ENCODE results near the gene PITPNM1. TPM values are rescaled to one million over a fixed set of nuclear protein-coding genes. Genes with fewer than 3 reads are reported as not detected.

The PITPNM1 gene
- total RNA-seq, 1 donor from 2014 or later = 11.5 TPM

DNA sequence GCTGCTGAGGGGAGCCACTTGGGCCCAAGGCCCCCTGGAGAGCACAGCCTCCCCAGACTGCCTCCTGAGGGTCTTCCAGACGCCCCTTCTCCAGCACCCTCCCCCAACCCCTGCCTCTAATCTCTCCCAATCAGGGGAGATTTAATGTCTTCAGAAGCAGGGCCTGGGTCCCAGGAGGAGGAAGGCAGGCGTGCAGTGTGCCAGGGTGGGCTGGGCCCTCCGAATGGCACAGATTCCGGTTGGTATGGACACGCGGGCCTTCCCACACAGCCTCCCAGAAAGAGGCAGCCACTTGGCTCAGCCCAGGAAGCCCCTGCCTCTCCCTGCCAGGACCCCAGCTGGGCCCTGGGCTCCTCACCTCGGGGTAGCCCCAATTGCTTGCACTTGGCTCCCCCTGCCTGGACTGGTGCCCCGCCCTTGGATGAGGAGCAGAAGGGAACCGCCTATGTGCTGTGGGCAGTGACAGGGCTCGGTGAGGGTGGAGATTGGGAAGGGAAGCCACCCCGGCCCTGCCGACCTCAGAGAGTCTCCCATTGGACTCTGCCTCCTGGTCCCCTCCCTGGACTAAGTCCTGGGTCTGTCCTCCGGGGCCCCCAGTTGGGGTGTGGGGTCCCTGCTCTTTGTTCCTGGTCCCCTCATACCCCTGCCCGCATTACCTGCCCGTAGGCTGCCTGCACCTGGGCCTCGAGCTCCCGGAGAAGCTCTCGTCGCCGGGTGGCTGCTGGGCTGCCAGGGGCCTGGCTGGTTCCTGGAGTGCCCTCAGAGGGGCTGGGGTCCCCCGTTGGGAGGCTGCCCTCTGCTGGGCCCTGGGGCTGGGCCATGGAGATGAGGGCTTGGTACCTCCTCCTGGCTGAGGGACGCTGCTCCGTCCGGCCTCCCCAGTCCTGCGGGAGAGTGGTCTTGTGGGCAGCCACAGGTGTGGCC, 18.7 kb upstream of the PITPNM1 start:
- Mint-ChIP-seq H3K4me3 (ENCODE audit: unreplicated experiment) (no peak overlapping the region), H3K4me1 (ENCODE audit: unreplicated experiment) (peaks cover 1% of the 10 kb centered on the region), H3K36me3 (ENCODE audit: low read depth, unreplicated experiment) (no peaks in the 10 kb centered on the region), H3K27me3 (ENCODE audit: unreplicated experiment) (peaks cover 10% of the 10 kb centered on the region), H3K27ac (ENCODE audit: unreplicated experiment) (no peak overlapping the region), H3K9me3 (ENCODE audit: unreplicated experiment) (no peaks in the 10 kb centered on the region)
- TF ChIP-seq CTCF (IDR thresholded peaks at IDR 0.05; ENCODE audit: unreplicated experiment) = no peak
- DNase-seq (ENCODE audit: low spot score) = no peak

DNA sequence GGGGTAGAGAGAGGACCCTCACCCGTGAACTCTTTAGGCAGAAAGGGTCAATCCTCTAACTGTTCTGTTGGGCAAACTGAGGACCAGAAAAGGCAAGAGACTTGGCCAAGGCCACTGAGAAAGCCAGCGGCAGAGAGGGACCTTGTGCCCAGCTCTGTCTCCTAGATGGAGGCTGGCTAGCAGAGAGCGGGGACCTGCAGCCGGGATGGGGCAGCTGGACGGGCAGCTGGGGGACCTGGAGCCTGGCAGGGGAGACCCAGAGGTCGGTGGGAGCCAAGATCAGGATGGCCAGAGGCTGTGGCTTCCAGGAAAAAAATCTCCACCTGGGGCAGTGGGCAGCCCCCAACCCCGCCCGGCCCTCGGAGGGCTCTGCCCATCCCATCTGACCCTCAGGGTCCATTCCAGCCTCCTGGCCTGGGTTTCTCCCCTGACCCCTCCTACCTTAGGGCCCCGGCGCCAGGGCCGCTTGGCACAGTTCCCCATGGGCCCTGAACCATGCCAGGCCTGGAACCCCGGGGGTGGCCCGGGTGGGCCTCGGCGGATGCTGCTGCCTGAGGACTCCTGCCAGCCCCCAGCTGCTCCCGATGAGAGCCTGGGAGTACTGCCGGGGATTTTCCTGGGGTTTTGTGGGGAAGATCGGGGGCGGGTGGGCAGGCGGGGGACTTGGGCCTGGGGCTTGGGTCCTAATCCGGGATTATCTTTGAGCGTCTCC, 17.8 kb upstream of the PITPNM1 start, which contains the start of gene CABP2:
CABP2 (minus strand) TSS at position 603 of the 712 bp plus-strand sequence; CDS start at position 483, 120 bp downstream.
- H3K27ac Mint-ChIP-seq (ENCODE audit: unreplicated experiment) = no peak within 1 kb of the TSS
- H3K36me3 Mint-ChIP-seq (ENCODE audit: low read depth, unreplicated experiment) = no peaks in the 10 kb centered on the region
- no peak within 1 kb of the TSS for H3K4me3 Mint-ChIP-seq (ENCODE audit: unreplicated experiment)
- H3K27me3 Mint-ChIP-seq (ENCODE audit: unreplicated experiment) = peaks cover 14% of the 10 kb centered on the region
- no peak for TF ChIP-seq CTCF (IDR thresholded peaks at IDR 0.05; ENCODE audit: unreplicated experiment)
- peaks cover 6% of the 10 kb centered on the region for H3K4me1 Mint-ChIP-seq (ENCODE audit: unreplicated experiment)
- H3K9me3 Mint-ChIP-seq (ENCODE audit: unreplicated experiment) = no peaks in the 10 kb centered on the region
- DNase-seq (ENCODE audit: low spot score) = no peak

GRCh38 chr11:67522338-67522737, 17.2 kb upstream of the PITPNM1 start:
- Mint-ChIP-seq H3K9me3 (ENCODE audit: unreplicated experiment) (no peaks in the 10 kb centered on the region), H3K27ac (ENCODE audit: unreplicated experiment) (no peak overlapping the region), H3K4me3 (ENCODE audit: unreplicated experiment) (no peak overlapping the region), H3K36me3 (ENCODE audit: low read depth, unreplicated experiment) (no peaks in the 10 kb centered on the region), H3K27me3 (ENCODE audit: unreplicated experiment) (peaks cover 12% of the 10 kb centered on the region), H3K4me1 (ENCODE audit: unreplicated experiment) (peaks cover 6% of the 10 kb centered on the region)
- TF ChIP-seq CTCF (IDR thresholded peaks at IDR 0.05; ENCODE audit: unreplicated experiment) = no peak
- DNase-seq (ENCODE audit: low spot score) = no peak

DNA sequence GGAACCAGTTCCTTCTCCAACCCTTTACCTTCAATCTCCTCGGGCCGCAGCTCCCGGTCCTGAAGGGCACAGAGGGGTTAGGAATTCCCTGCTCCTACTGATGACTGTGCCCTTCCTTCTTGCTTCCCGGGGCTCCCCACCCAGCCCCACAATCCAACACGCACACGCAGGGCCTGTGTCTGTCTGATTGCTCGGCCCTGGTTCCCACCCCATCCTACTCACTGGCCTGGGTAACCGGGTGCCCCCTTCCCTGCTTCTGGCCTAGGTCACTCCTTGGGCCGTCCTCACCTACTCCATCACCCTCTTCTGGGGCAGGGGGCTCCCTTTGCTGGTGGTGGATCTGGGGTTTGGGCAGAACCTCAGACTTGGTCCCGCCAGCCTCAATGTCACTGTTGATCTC, 16.8 kb upstream of the PITPNM1 start:
- no peak overlapping the region for H3K27ac Mint-ChIP-seq (ENCODE audit: unreplicated experiment)

More for the DNA sequence above, 16.8 kb upstream of the PITPNM1 start:
- no peak for DNase-seq (ENCODE audit: low spot score)
- Mint-ChIP-seq H3K4me1 (ENCODE audit: unreplicated experiment) (peaks cover 6% of the 10 kb centered on the region), H3K36me3 (ENCODE audit: low read depth, unreplicated experiment) (no peaks in the 10 kb centered on the region), H3K4me3 (ENCODE audit: unreplicated experiment) (no peak overlapping the region), H3K27me3 (ENCODE audit: unreplicated experiment) (peaks cover 11% of the 10 kb centered on the region), H3K9me3 (ENCODE audit: unreplicated experiment) (no peaks in the 10 kb centered on the region)
- TF ChIP-seq CTCF (IDR thresholded peaks at IDR 0.05; ENCODE audit: unreplicated experiment) = no peak
